HepG2 (cell line): ENCODE results near the gene CTAGE9.

ENCODE experiments used
- EZH2 ChIP-seq: conservative IDR thresholded peaks from 2 replicates; pipeline ENCODE4 v1.6.1; 2012; ENCODE audit warnings: mild to moderate bottlenecking, low read depth, low read length, moderate library complexity
- NFYB ChIP-seq: sonication (generic); formaldehyde crosslinking; IDR thresholded peaks from 2 replicates; pipeline ENCODE4 v1.4.0; 2020; ENCODE audit warnings: missing genetic modification reagents
- POLR2A ChIP-seq, 2 experiments: IDR thresholded peaks; 2 replicates each; pipeline ENCODE4 v1.6.1; 2011; ENCODE audit warnings: low read depth in 2 of 2, low read length in 2 of 2, mild to moderate bottlenecking in 1 of 2, moderate library complexity in 1 of 2; ENCODE audit not compliant: insufficient read depth in 1 of 2
- SP1 ChIP-seq, 2 experiments: fragments of 450-650 bp in 1 of 2; sonication (generic) in 1 of 2; formaldehyde crosslinking in 1 of 2; IDR thresholded peaks; 2 replicates each; pipeline versions ENCODE4 v1.4.0 to v1.6.1; 2016 to 2020; ENCODE audit warnings: missing genetic modification reagents in 1 of 2
- TEAD2 ChIP-seq: sonication (generic); formaldehyde crosslinking; IDR thresholded peaks from 2 replicates; pipeline ENCODE4 v1.9.0; 2021; ENCODE audit warnings: missing genetic modification reagents
- ZBTB21 ChIP-seq: sonication (generic); formaldehyde crosslinking; IDR thresholded peaks from 2 replicates; pipeline ENCODE4 v1.4.0; 2020; ENCODE audit warnings: missing genetic modification reagents
- ZNF670 ChIP-seq: sonication (generic); formaldehyde crosslinking; IDR thresholded peaks from 2 replicates; pipeline ENCODE4 v1.8.0; 2022; ENCODE audit warnings: mild to moderate bottlenecking, missing genetic modification reagents, borderline replicate concordance
- TF ChIP-seq, protein P1 (sequence below), 2 experiments: sonication (generic) in 1 of 2; formaldehyde crosslinking in 1 of 2; IDR thresholded peaks; 2 replicates each; pipeline versions ENCODE4 v1.4.0 to v1.6.1; 2018 to 2020; ENCODE audit warnings: missing genetic modification reagents in 2 of 2, borderline replicate concordance in 1 of 2, low read depth in 1 of 2, mild to moderate bottlenecking in 1 of 2, missing biosample characterization in 1 of 2
- TF ChIP-seq, protein P2 (sequence below): sonication (generic); formaldehyde crosslinking; conservative IDR thresholded peaks from 2 replicates; pipeline ENCODE4 v1.4.0; 2020; ENCODE audit warnings: missing genetic modification reagents
- TF ChIP-seq, protein P3 (sequence below): sonication (generic); formaldehyde crosslinking; IDR thresholded peaks from 2 replicates; pipeline ENCODE4 v1.4.0; 2020; ENCODE audit warnings: missing genetic modification reagents
- TF ChIP-seq, protein P4 (sequence below): sonication (generic); formaldehyde crosslinking; IDR thresholded peaks from 2 replicates; pipeline ENCODE4 v1.5.0; 2020; ENCODE audit warnings: mild to moderate bottlenecking, missing genetic modification reagents, moderate library complexity
- TF ChIP-seq, protein P5 (sequence below): sonication (generic); formaldehyde crosslinking; conservative IDR thresholded peaks from 2 replicates; pipeline ENCODE4 v1.4.0; 2020; ENCODE audit warnings: missing genetic modification reagents

DNA sequence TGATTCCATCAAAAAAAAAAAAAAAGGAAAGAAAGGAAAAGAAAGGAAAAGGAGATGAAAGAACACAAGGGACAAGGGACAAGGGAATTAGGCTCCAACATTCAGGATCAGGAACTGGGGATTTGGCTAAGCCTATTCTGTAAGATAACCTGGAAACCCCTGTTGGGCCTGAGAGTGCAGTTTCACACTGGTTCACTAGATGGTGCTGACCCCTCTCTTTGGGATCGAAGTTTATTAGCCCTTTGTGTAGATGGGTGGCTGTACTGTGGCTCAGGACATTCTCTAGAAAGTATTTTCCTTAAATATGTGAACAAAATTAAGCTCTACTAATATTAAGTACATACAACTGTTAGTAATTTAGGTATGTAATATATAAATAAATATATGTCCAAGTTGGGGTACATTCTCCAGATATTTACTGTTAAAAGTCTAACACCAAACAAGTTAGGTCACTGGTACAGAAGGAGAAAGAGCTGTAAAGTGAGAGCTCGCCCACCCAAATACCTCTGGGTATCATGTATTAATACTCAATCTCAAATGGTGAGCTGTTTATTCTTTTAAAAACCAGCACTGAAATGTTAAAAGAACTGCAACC, 15.9 kb downstream of the CTAGE9 start:
- TF ChIP-seq NFYB = no peak
- TF ChIP-seq POLR2A (IDR thresholded peaks at IDR 0.05; ENCODE audit: insufficient read depth in 1 of 2, low read depth in 2 of 2, low read length in 2 of 2) = no peak
- TF ChIP-seq, protein P1, sequence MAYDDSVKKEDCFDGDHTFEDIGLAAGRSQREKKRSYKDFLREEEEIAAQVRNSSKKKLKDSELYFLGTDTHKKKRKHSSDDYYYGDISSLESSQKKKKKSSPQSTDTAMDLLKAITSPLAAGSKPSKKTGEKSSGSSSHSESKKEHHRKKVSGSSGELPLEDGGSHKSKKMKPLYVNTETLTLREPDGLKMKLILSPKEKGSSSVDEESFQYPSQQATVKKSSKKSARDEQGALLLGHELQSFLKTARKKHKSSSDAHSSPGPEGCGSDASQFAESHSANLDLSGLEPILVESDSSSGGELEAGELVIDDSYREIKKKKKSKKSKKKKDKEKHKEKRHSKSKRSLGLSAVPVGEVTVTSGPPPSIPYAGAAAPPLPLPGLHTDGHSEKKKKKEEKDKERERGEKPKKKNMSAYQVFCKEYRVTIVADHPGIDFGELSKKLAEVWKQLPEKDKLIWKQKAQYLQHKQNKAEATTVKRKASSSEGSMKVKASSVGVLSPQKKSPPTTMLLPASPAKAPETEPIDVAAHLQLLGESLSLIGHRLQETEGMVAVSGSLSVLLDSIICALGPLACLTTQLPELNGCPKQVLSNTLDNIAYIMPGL (CRISPR knock-in tag; IDR thresholded peaks at IDR 0.05; ENCODE audit: borderline replicate concordance in 1 of 2, low read depth in 1 of 2) = peak in 1 of 2 experiments; percentile 24; a peak in 1 of 4 replicates
- TF ChIP-seq SP1 (IDR thresholded peaks at IDR 0.05) = no peak
- TF ChIP-seq SP1 (CRISPR knock-in tag; IDR thresholded peaks at IDR 0.05) = no peak
- TF ChIP-seq, protein P2, sequence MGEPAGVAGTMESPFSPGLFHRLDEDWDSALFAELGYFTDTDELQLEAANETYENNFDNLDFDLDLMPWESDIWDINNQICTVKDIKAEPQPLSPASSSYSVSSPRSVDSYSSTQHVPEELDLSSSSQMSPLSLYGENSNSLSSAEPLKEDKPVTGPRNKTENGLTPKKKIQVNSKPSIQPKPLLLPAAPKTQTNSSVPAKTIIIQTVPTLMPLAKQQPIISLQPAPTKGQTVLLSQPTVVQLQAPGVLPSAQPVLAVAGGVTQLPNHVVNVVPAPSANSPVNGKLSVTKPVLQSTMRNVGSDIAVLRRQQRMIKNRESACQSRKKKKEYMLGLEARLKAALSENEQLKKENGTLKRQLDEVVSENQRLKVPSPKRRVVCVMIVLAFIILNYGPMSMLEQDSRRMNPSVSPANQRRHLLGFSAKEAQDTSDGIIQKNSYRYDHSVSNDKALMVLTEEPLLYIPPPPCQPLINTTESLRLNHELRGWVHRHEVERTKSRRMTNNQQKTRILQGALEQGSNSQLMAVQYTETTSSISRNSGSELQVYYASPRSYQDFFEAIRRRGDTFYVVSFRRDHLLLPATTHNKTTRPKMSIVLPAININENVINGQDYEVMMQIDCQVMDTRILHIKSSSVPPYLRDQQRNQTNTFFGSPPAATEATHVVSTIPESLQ (CRISPR knock-in tag) = no peak
- TF ChIP-seq, protein P3, sequence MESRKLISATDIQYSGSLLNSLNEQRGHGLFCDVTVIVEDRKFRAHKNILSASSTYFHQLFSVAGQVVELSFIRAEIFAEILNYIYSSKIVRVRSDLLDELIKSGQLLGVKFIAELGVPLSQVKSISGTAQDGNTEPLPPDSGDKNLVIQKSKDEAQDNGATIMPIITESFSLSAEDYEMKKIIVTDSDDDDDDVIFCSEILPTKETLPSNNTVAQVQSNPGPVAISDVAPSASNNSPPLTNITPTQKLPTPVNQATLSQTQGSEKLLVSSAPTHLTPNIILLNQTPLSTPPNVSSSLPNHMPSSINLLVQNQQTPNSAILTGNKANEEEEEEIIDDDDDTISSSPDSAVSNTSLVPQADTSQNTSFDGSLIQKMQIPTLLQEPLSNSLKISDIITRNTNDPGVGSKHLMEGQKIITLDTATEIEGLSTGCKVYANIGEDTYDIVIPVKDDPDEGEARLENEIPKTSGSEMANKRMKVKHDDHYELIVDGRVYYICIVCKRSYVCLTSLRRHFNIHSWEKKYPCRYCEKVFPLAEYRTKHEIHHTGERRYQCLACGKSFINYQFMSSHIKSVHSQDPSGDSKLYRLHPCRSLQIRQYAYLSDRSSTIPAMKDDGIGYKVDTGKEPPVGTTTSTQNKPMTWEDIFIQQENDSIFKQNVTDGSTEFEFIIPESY (CRISPR knock-in tag) = no peak
- TF ChIP-seq ZNF670 (CRISPR knock-in tag) = no peak
- no peak for TF ChIP-seq ZBTB21 (CRISPR knock-in tag)
- TF ChIP-seq, protein P4, sequence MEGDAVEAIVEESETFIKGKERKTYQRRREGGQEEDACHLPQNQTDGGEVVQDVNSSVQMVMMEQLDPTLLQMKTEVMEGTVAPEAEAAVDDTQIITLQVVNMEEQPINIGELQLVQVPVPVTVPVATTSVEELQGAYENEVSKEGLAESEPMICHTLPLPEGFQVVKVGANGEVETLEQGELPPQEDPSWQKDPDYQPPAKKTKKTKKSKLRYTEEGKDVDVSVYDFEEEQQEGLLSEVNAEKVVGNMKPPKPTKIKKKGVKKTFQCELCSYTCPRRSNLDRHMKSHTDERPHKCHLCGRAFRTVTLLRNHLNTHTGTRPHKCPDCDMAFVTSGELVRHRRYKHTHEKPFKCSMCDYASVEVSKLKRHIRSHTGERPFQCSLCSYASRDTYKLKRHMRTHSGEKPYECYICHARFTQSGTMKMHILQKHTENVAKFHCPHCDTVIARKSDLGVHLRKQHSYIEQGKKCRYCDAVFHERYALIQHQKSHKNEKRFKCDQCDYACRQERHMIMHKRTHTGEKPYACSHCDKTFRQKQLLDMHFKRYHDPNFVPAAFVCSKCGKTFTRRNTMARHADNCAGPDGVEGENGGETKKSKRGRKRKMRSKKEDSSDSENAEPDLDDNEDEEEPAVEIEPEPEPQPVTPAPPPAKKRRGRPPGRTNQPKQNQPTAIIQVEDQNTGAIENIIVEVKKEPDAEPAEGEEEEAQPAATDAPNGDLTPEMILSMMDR (CRISPR knock-in tag) = peak; percentile 93
- TF ChIP-seq, protein P5, sequence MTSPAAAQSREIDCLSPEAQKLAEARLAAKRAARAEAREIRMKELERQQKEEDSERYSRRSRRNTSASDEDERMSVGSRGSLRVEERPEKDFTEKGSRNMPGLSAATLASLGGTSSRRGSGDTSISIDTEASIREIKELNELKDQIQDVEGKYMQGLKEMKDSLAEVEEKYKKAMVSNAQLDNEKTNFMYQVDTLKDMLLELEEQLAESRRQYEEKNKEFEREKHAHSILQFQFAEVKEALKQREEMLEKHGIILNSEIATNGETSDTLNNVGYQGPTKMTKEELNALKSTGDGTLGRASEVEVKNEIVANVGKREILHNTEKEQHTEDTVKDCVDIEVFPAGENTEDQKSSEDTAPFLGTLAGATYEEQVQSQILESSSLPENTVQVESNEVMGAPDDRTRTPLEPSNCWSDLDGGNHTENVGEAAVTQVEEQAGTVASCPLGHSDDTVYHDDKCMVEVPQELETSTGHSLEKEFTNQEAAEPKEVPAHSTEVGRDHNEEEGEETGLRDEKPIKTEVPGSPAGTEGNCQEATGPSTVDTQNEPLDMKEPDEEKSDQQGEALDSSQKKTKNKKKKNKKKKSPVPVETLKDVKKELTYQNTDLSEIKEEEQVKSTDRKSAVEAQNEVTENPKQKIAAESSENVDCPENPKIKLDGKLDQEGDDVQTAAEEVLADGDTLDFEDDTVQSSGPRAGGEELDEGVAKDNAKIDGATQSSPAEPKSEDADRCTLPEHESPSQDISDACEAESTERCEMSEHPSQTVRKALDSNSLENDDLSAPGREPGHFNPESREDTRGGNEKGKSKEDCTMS = no peak
- no peak for TF ChIP-seq TEAD2 (CRISPR knock-in tag)
- TF ChIP-seq EZH2 = no peak
